Measurements from ENCODE around the gene SLIRP. TPM values are rescaled to one million over a fixed set of nuclear protein-coding genes. Genes with fewer than 3 reads are reported as not detected.
A peak's percentile ranks its signal among the peaks of the same experiment; 100 is the strongest.

Gene SLIRP
- total RNA-seq, 5 donors from 2014 or later (not counting 1 experiment from before 2014, with no cell fraction given) = 32.2 to 45.8 (median 40.3) TPM

DNA sequence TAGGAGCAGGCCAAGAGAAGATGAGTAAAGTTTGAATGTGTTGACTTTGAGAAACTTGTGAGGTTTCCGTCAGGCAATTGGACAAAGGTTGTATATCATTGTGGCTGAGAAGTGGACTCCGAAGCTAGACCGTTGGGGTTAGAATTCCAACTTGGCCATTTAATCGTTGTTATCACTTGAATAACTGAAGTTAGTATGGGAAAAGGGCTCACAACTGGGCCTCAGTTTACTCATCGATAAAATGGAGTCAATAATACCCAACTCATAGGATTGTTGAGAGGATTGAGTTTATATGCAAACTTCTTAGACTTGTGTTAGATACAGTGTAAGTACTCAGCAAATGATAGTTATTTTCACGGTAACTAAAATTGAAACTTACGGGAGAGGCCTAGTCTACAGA is 846 bp downstream of the SLIRP start:
- no peak overlapping the region for H3K27ac ChIP-seq (ENCODE audit: low read length)
- H3K27me3 Mint-ChIP-seq = no peaks in the 10 kb centered on the region
- ATAC-seq (replicated peaks in 1 of 4) (no peak), DNase-seq (no peak)
- H3K9me3 Mint-ChIP-seq = no peaks in the 10 kb centered on the region
- H3K27ac Mint-ChIP-seq = peak overlapping the region; percentile 90 to 95
- peaks cover 16 to 29% of the 10 kb centered on the region in 2 experiments for H3K4me1 ChIP-seq (ENCODE audit: control insufficient read depth in 1 of 2, extremely low read depth in 1 of 2, insufficient read depth in 2 of 2, low read length in 2 of 2)
- no peaks in the 10 kb centered on the region for H3K27me3 ChIP-seq (replicated peaks in 1 of 2; ENCODE audit: control insufficient read depth in 2 of 2, extremely low read depth in 1 of 2, insufficient read depth in 2 of 2, low read length in 1 of 2)
- POLR2A ChIA-PET = interaction anchor here in 1 of 2 donors (0.5 kb wide), 1 partner anchor 119 kb away, joined by 3 read pairs; no protein-coding TSS in a partner anchor
- H3K4me3 ChIP-seq (ENCODE audit: control insufficient read depth in 1 of 2, extremely low read depth in 1 of 2, low read length in 1 of 2) = peak overlapping the region; percentile 80 to 100
- H3K4me3 Mint-ChIP-seq = peak overlapping the region; percentile 90 to 97 (median 96)
- H3K36me3 ChIP-seq (ENCODE audit: control insufficient read depth in 2 of 2, extremely low read depth in 1 of 2, insufficient read depth in 1 of 2, low read length in 1 of 2) = peaks cover 0 to 37% of the 10 kb centered on the region in 2 donors
- CTCF ChIA-PET = no interaction called here
- WGBS (ENCODE audit: insufficient coverage) = 8% methylated on average over 3 of the region's 7 CpGs
- peaks cover 34 to 51% (median 49%) of the 10 kb centered on the region in 3 donors for H3K4me1 Mint-ChIP-seq
- peaks cover 29% of the 10 kb centered on the region for H3K36me3 Mint-ChIP-seq
- no peaks in the 10 kb centered on the region for H3K9me3 ChIP-seq

DNA sequence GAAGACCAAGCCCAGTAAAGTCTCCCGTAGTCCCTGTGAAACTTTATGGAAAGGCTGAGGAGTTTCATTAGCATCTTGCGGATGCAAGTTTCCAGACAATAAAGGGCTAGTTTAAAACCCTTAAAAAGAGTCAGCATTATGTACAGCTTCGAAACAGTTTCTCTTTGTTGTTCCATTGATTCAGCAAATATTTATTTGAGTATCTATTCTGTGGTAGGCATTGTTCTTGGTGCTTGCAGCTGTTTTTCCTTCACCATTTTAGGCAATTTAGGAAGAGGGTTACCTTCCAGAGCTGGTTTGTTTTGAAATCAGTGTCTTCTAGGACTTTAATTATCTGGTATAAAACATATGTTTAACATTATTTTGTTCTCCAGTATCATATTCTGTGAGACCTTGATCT is 1.5 kb downstream of the SLIRP start:
- Mint-ChIP-seq H3K36me3 (peaks cover 24% of the 10 kb centered on the region), H3K9me3 (no peaks in the 10 kb centered on the region), H3K4me3 (peak overlapping the region; percentile 90 to 97 (median 96)), H3K27me3 (no peaks in the 10 kb centered on the region), H3K27ac (peak overlapping the region in 1 of 2 donors; percentile 76), H3K4me1 (peaks cover 34 to 51% (median 49%) of the 10 kb centered on the region in 3 donors)
- Histone ChIP-seq H3K4me1 (ENCODE audit: control insufficient read depth in 1 of 2, extremely low read depth in 1 of 2, insufficient read depth in 2 of 2, low read length in 2 of 2) (peaks cover 16 to 29% of the 10 kb centered on the region in 2 experiments), H3K27me3 (replicated peaks in 1 of 2; ENCODE audit: control insufficient read depth in 2 of 2, extremely low read depth in 1 of 2, insufficient read depth in 2 of 2, low read length in 1 of 2) (no peaks in the 10 kb centered on the region), H3K27ac (ENCODE audit: low read length) (no peak overlapping the region), H3K9me3 (no peaks in the 10 kb centered on the region), H3K36me3 (ENCODE audit: control insufficient read depth in 2 of 2, extremely low read depth in 1 of 2, insufficient read depth in 1 of 2, low read length in 1 of 2) (peaks cover 0 to 33% of the 10 kb centered on the region in 2 donors), H3K4me3 (ENCODE audit: control insufficient read depth in 1 of 2, extremely low read depth in 1 of 2, low read length in 1 of 2) (no peak overlapping the region)
- ATAC-seq (replicated peaks in 1 of 4) = no peak
- ChIA-PET POLR2A (interaction anchor here (0.6 to 1.3 kb wide), 3 partner anchors 28 to 387 kb away, joined by 3 read pairs; no protein-coding TSS in a partner anchor), CTCF (no interaction called here)
- 13% methylated on average over 1 of the region's 3 CpGs for WGBS (ENCODE audit: insufficient coverage)
- DNase-seq = no peak

- DNase-seq (no peak), ATAC-seq (replicated peaks in 1 of 4) (no peak)
- H3K4me1 Mint-ChIP-seq = peaks cover 41 to 54% (median 50%) of the 10 kb centered on the region in 3 donors
- CTCF ChIA-PET = no interaction called here
- peak overlapping the region in 2 of 3 donors; percentile 4 to 17 for H3K4me3 Mint-ChIP-seq
- H3K27ac Mint-ChIP-seq = no peak overlapping the region
- no peaks in the 10 kb centered on the region for H3K9me3 Mint-ChIP-seq
- Histone ChIP-seq H3K27ac (ENCODE audit: low read length) (no peak overlapping the region), H3K9me3 (no peaks in the 10 kb centered on the region), H3K27me3 (replicated peaks in 1 of 2; ENCODE audit: control insufficient read depth in 2 of 2, extremely low read depth in 1 of 2, insufficient read depth in 2 of 2, low read length in 1 of 2) (no peaks in the 10 kb centered on the region), H3K4me3 (ENCODE audit: control insufficient read depth in 1 of 2, extremely low read depth in 1 of 2, low read length in 1 of 2) (no peak overlapping the region), H3K4me1 (ENCODE audit: control insufficient read depth in 1 of 2, extremely low read depth in 1 of 2, insufficient read depth in 2 of 2, low read length in 2 of 2) (peaks cover 16 to 29% of the 10 kb centered on the region in 2 experiments), H3K36me3 (ENCODE audit: control insufficient read depth in 2 of 2, extremely low read depth in 1 of 2, insufficient read depth in 1 of 2, low read length in 1 of 2) (peaks cover 0 to 38% of the 10 kb centered on the region in 2 donors)
- WGBS (ENCODE audit: insufficient coverage) = 100% methylated on average over 1 of the region's 2 CpGs
- H3K27me3 Mint-ChIP-seq = no peaks in the 10 kb centered on the region
- H3K36me3 Mint-ChIP-seq = peaks cover 28% of the 10 kb centered on the region
- POLR2A ChIA-PET = interaction anchor here in 1 of 2 donors (1.3 kb wide), 1 partner anchor 27 kb away, joined by 3 read pairs; no protein-coding TSS in a partner anchor
Measured at GRCh38 chr14:77710364-77710763, 2.5 kb downstream of the SLIRP start.

DNA sequence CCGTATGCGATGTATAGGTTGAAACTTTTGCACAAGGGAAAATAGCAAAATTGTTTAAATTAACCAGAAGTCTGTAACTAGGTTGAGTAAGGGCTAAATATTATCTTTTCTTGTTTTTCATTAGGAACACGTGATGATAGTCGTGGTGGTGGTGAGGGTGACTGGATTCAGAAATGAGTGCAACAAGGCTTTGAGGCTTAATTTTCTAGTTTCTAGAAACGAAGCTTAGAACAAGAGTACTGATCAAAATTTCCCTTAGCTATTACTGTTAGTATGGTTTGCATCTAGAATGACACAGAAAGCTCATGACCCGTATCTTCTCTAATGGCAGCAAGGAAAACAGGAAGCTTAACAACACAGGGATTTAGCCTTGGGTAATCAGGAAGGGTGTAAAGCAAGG is 7.0 kb downstream of the SLIRP start:
- Mint-ChIP-seq H3K27ac (peak overlapping the region in 1 of 2 donors; percentile 3), H3K4me3 (no peak overlapping the region), H3K27me3 (no peaks in the 10 kb centered on the region), H3K9me3 (no peaks in the 10 kb centered on the region), H3K4me1 (peaks cover 11 to 20% (median 17%) of the 10 kb centered on the region in 3 donors), H3K36me3 (peaks cover 42% of the 10 kb centered on the region)
- DNase-seq (no peak), ATAC-seq (replicated peaks in 1 of 4) (no peak)
- peaks cover 4 to 73% of the 10 kb centered on the region in 2 donors for H3K36me3 ChIP-seq (ENCODE audit: control insufficient read depth in 2 of 2, extremely low read depth in 1 of 2, insufficient read depth in 1 of 2, low read length in 1 of 2)
- CTCF ChIA-PET = no interaction called here
- no peaks in the 10 kb centered on the region for H3K27me3 ChIP-seq (replicated peaks in 1 of 2; ENCODE audit: control insufficient read depth in 2 of 2, extremely low read depth in 1 of 2, insufficient read depth in 2 of 2, low read length in 1 of 2)
- WGBS (ENCODE audit: insufficient coverage) = 84% methylated on average over 4 of the region's 6 CpGs
- no peak overlapping the region for H3K4me3 ChIP-seq (ENCODE audit: control insufficient read depth in 1 of 2, extremely low read depth in 1 of 2, low read length in 1 of 2)
- POLR2A ChIA-PET = no interaction called here
- H3K9me3 ChIP-seq = no peaks in the 10 kb centered on the region
- H3K4me1 ChIP-seq (ENCODE audit: control insufficient read depth in 1 of 2, extremely low read depth in 1 of 2, insufficient read depth in 2 of 2, low read length in 2 of 2) = no peaks in the 10 kb centered on the region
- no peak overlapping the region for H3K27ac ChIP-seq (ENCODE audit: low read length)

DNA sequence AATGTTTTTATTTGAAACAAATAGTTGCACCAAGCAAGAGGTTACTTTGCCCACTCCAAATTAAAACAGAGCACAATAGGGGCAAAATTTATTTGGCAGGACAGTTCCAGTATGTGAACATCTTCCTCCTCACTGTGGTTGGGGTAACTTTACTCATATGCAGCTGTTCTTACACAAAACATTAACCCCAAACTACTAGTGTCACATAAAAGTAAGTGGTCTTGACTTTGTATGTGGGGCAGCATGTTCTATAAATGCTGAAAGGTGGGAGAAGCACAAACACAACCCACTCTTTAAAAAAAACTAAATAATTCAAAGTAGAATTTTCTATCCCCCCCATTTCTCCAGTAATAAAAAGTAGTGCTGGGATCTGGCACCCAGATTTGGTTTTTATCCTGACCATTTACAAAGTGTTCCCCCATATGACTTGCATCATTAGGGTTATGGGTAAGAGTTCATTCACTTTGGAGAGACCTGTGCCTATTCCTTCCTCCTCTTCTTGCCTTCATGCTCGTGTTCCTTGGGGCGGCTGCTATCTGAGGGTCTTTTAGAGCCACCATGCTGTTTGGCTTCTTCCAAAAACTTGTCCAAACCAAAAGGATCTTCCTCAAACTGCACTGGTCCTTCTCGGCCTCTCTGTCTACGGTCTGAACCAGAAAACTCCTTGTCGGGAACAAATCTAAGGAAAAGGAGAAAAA is 9.9 kb downstream of the SLIRP start:
- CTCF ChIA-PET = interaction anchor here in 1 of 2 donors (0.6 kb wide), 2 partner anchors 11 to 260 kb away, joined by 3 to 4 read pairs; partner anchors contain the start of gene VIPAS39

GRCh38 chr14:77721437-77721836 is 13.5 kb downstream of the SLIRP start:
- peaks cover 0 to 5% (median 0%) of the 10 kb centered on the region in 3 donors for H3K4me1 Mint-ChIP-seq
- H3K27me3 ChIP-seq (replicated peaks in 1 of 2; ENCODE audit: control insufficient read depth in 2 of 2, extremely low read depth in 1 of 2, insufficient read depth in 2 of 2, low read length in 1 of 2) = no peaks in the 10 kb centered on the region
- CTCF ChIA-PET = no interaction called here
- no peak overlapping the region for H3K4me3 Mint-ChIP-seq
- no peaks in the 10 kb centered on the region for H3K27me3 Mint-ChIP-seq
- H3K27ac ChIP-seq (ENCODE audit: low read length) = no peak overlapping the region
- H3K27ac Mint-ChIP-seq = no peak overlapping the region
- H3K36me3 ChIP-seq (ENCODE audit: control insufficient read depth in 2 of 2, extremely low read depth in 1 of 2, insufficient read depth in 1 of 2, low read length in 1 of 2) = peaks cover 9 to 85% of the 10 kb centered on the region in 2 donors
- H3K9me3 ChIP-seq = no peaks in the 10 kb centered on the region
- H3K36me3 Mint-ChIP-seq = peaks cover 58% of the 10 kb centered on the region
- DNase-seq (no peak), ATAC-seq (replicated peaks in 1 of 4) (no peak)
- H3K4me3 ChIP-seq (ENCODE audit: control insufficient read depth in 1 of 2, extremely low read depth in 1 of 2, low read length in 1 of 2) = no peak overlapping the region
- 98% methylated on average over 5 of the region's 5 CpGs for WGBS (ENCODE audit: insufficient coverage)
- H3K9me3 Mint-ChIP-seq = no peaks in the 10 kb centered on the region
- H3K4me1 ChIP-seq (ENCODE audit: control insufficient read depth in 1 of 2, extremely low read depth in 1 of 2, insufficient read depth in 2 of 2, low read length in 2 of 2) = no peaks in the 10 kb centered on the region
- POLR2A ChIA-PET = interaction anchor here in 1 of 2 donors (0.7 kb wide), 1 partner anchor 9 kb away, joined by 3 read pairs; no protein-coding TSS in a partner anchor

More for the DNA sequence above, 9.9 kb downstream of the SLIRP start:
- no peaks in the 10 kb centered on the region for H3K27me3 Mint-ChIP-seq
- 65% methylated on average over 2 of the region's 5 CpGs for WGBS (ENCODE audit: insufficient coverage)
- H3K4me1 Mint-ChIP-seq = peaks cover 7 to 10% (median 9%) of the 10 kb centered on the region in 3 donors
- H3K9me3 ChIP-seq = no peaks in the 10 kb centered on the region
- H3K27ac ChIP-seq (ENCODE audit: low read length) = no peak overlapping the region
- H3K9me3 Mint-ChIP-seq = no peaks in the 10 kb centered on the region
- no peak overlapping the region for H3K4me3 ChIP-seq (ENCODE audit: control insufficient read depth in 1 of 2, extremely low read depth in 1 of 2, low read length in 1 of 2)
- peak overlapping the region in 1 of 3 donors; percentile 16 for H3K4me3 Mint-ChIP-seq
- ATAC-seq (replicated peaks in 1 of 4) = no peak
- H3K27me3 ChIP-seq (replicated peaks in 1 of 2; ENCODE audit: control insufficient read depth in 2 of 2, extremely low read depth in 1 of 2, insufficient read depth in 2 of 2, low read length in 1 of 2) = no peaks in the 10 kb centered on the region
- H3K27ac Mint-ChIP-seq = no peak overlapping the region
- peaks cover 54% of the 10 kb centered on the region for H3K36me3 Mint-ChIP-seq
- DNase-seq = no peak
- no peaks in the 10 kb centered on the region for H3K4me1 ChIP-seq (ENCODE audit: control insufficient read depth in 1 of 2, extremely low read depth in 1 of 2, insufficient read depth in 2 of 2, low read length in 2 of 2)
- POLR2A ChIA-PET = interaction anchor here in 1 of 2 donors (0.6 kb wide), 2 partner anchors 32 to 42 kb away, joined by 3 to 4 read pairs; no protein-coding TSS in a partner anchor
- peaks cover 4 to 78% of the 10 kb centered on the region in 2 donors for H3K36me3 ChIP-seq (ENCODE audit: control insufficient read depth in 2 of 2, extremely low read depth in 1 of 2, insufficient read depth in 1 of 2, low read length in 1 of 2)

All from T-cell (primary cell).